Glutamatergic neuron (in vitro differentiated cells): ENCODE measurements around the gene FBXO46. TPM values are rescaled to one million over a fixed set of nuclear protein-coding genes. Genes with fewer than 3 reads are reported as not detected.

ENCODE experiments used
- DNase-seq: peaks from one replicate; pipeline ENCODE4 v3.0.0; 2022
- H3K27ac Mint-ChIP-seq: one replicate; pipeline ENCODE4 v1.8.0; 2020; ENCODE audit warnings: mild to moderate bottlenecking, mixed read lengths, inconsistent platforms; ENCODE audit not compliant: unreplicated experiment
- H3K27me3 Mint-ChIP-seq: one replicate; pipeline ENCODE4 v1.8.0; 2020; ENCODE audit warnings: mild to moderate bottlenecking, moderate library complexity, mixed read lengths, inconsistent platforms; ENCODE audit not compliant: unreplicated experiment
- H3K36me3 Mint-ChIP-seq: one replicate; pipeline ENCODE4 v1.8.0; 2020; ENCODE audit warnings: mild to moderate bottlenecking, mixed read lengths, inconsistent platforms; ENCODE audit not compliant: unreplicated experiment
- H3K4me1 Mint-ChIP-seq: one replicate; pipeline ENCODE4 v1.8.0; 2020; ENCODE audit warnings: mild to moderate bottlenecking, low read depth, mixed read lengths, inconsistent platforms; ENCODE audit not compliant: unreplicated experiment
- H3K4me3 Mint-ChIP-seq: one replicate; pipeline ENCODE4 v1.8.0; 2020; ENCODE audit warnings: mild to moderate bottlenecking, mixed read lengths, inconsistent platforms; ENCODE audit not compliant: unreplicated experiment
- H3K9me3 Mint-ChIP-seq: one replicate; pipeline ENCODE4 v1.8.0; 2020; ENCODE audit warnings: mild to moderate bottlenecking, moderate library complexity, mixed read lengths, inconsistent platforms; ENCODE audit not compliant: unreplicated experiment
- CTCF ChIP-seq: fragments of 200-600 bp; sonication (generic); IDR thresholded peaks from one replicate; pipeline ENCODE4 v1.5.0; 2021; ENCODE audit not compliant: partially characterized antibody, unreplicated experiment
- total RNA-seq: library from RNA; stranded (reverse); fragmentation: NEBNext Ultra II Directional; extraction: Animal tissue kit (Norgen Biotek cat#: 25700); gene quantifications from one replicate; pipeline ENCODE4 v1.2.1, GENCODE V29; 2021; ENCODE audit not compliant: unreplicated experiment

Gene FBXO46
- total RNA-seq, 1 donor from 2014 or later: 20.4 TPM

- H3K27ac Mint-ChIP-seq: no peak overlapping the region
- peaks cover 6% of the 10 kb centered on the region for H3K27me3 Mint-ChIP-seq
These were observed 48.6 kb downstream of the FBXO46 start for GRCh38 chr19:45682117-45682516.

GRCh38 chr19:45681391-45682015 is 49.2 kb downstream of the FBXO46 start:
- no peak overlapping the region for H3K27ac Mint-ChIP-seq
- peaks cover 9% of the 10 kb centered on the region for H3K27me3 Mint-ChIP-seq

More at GRCh38 chr19:45682117-45682516, 48.6 kb downstream of the FBXO46 start:
- DNase-seq: no peak
- TF ChIP-seq CTCF: no peak
- H3K36me3 Mint-ChIP-seq: no peaks in the 10 kb centered on the region
- peaks cover 1% of the 10 kb centered on the region for H3K9me3 Mint-ChIP-seq
- H3K4me1 Mint-ChIP-seq: no peaks in the 10 kb centered on the region
- H3K4me3 Mint-ChIP-seq: no peak overlapping the region

GRCh38 chr19:45677351-45678230 is 53.1 kb downstream of the FBXO46 start:
- H3K27me3 Mint-ChIP-seq: peaks cover 12% of the 10 kb centered on the region
- H3K36me3 Mint-ChIP-seq: no peaks in the 10 kb centered on the region
- H3K27ac Mint-ChIP-seq: no peak overlapping the region
- no peak for TF ChIP-seq CTCF
- peak; percentile 82 for DNase-seq
- no peaks in the 10 kb centered on the region for H3K4me1 Mint-ChIP-seq
- H3K9me3 Mint-ChIP-seq: peaks cover 4% of the 10 kb centered on the region
- peak overlapping the region; percentile 75 for H3K4me3 Mint-ChIP-seq

More at GRCh38 chr19:45681391-45682015, 49.2 kb downstream of the FBXO46 start:
- peak overlapping the region; percentile 49 for H3K4me3 Mint-ChIP-seq
- H3K4me1 Mint-ChIP-seq: no peaks in the 10 kb centered on the region
- no peaks in the 10 kb centered on the region for H3K9me3 Mint-ChIP-seq
- peak; percentile 99 for TF ChIP-seq CTCF
- DNase-seq: peak; percentile 80
- no peaks in the 10 kb centered on the region for H3K36me3 Mint-ChIP-seq

- H3K27me3 Mint-ChIP-seq: peaks cover 12% of the 10 kb centered on the region
- no peak for DNase-seq
- no peak overlapping the region for H3K27ac Mint-ChIP-seq
- peak overlapping the region; percentile 71 for H3K4me3 Mint-ChIP-seq
- H3K4me1 Mint-ChIP-seq: no peaks in the 10 kb centered on the region
- no peak for TF ChIP-seq CTCF
- H3K9me3 Mint-ChIP-seq: peaks cover 5% of the 10 kb centered on the region
- H3K36me3 Mint-ChIP-seq: no peaks in the 10 kb centered on the region
These were observed 53.8 kb downstream of the FBXO46 start for GRCh38 chr19:45676851-45677263.

- H3K27me3 Mint-ChIP-seq: peaks cover 16% of the 10 kb centered on the region
- no peak for TF ChIP-seq CTCF
- H3K9me3 Mint-ChIP-seq: peaks cover 5% of the 10 kb centered on the region
- no peak for DNase-seq
- no peak overlapping the region for H3K4me3 Mint-ChIP-seq
- no peaks in the 10 kb centered on the region for H3K36me3 Mint-ChIP-seq
- no peak overlapping the region for H3K27ac Mint-ChIP-seq
- no peaks in the 10 kb centered on the region for H3K4me1 Mint-ChIP-seq
These were observed 55.8 kb downstream of the FBXO46 start for GRCh38 chr19:45674946-45675345.
